HEK293 (cell line): Measurements from ENCODE around the gene SPOUT1.

Experiments used
- CTCF ChIA-PET: fragments of 350-600 bp; formaldehyde crosslinking; extraction: SDS; loops from one replicate; lab custom pipeline; 2021; ENCODE audit warnings: antibody characterized with exemption; lab: Yijun Ruan, JAX
- POLR2A ChIA-PET: fragments of 300-600 bp; formaldehyde crosslinking; extraction: SDS; loops from one replicate; lab custom pipeline; 2020; ENCODE audit warnings: antibody characterized with exemption, inconsistent platforms; lab: Yijun Ruan, JAX
- H3K27ac ChIP-seq: fragments of 200-500 bp; sonication (Bioruptor generic); 2 replicates; pipeline ENCODE4 v1.5.1; 2014; ENCODE audit warnings: low read depth, low read length, control low read depth, inconsistent platforms; ENCODE audit errors: extremely low read depth
- H3K36me3 ChIP-seq, 2 experiments: fragments of 200-500 bp in 1 of 2; sonication (Bioruptor generic) in 1 of 2; 1 replicate in 1 of 2; 2 replicates in 1 of 2; pipeline ENCODE4 v1.5.1; 2014 to 2017; ENCODE audit warnings: inconsistent platforms in 2 of 2, low read length in 2 of 2; ENCODE audit not compliant: control insufficient read depth in 2 of 2, insufficient read depth in 1 of 2
- H3K4me1 ChIP-seq: fragments of 200-500 bp; sonication (Bioruptor generic); 2 replicates; pipeline ENCODE4 v1.5.1; 2014; ENCODE audit warnings: mild to moderate bottlenecking, low read length, inconsistent platforms; ENCODE audit not compliant: control insufficient read depth, insufficient read depth
- H3K4me3 ChIP-seq: 2 replicates; pipeline ENCODE4 v1.5.1; 2011; ENCODE audit warnings: low read depth, mild to moderate bottlenecking, control low read depth, low read length, moderate library complexity
- H3K9me3 ChIP-seq: fragments of 200-500 bp; sonication (Bioruptor generic); 2 replicates; pipeline ENCODE4 v1.5.1; 2014; ENCODE audit warnings: low read depth, low read length, inconsistent platforms; ENCODE audit not compliant: control insufficient read depth, insufficient read depth
- FEZF1 ChIP-seq: fragments of 450-650 bp; formaldehyde crosslinking; IDR thresholded peaks from 2 replicates; pipeline ENCODE4 v1.5.1; 2016; ENCODE audit warnings: missing biosample characterization, missing genetic modification characterization
- ZFHX2 ChIP-seq: fragments of 450-650 bp; formaldehyde crosslinking; conservative IDR thresholded peaks from 2 replicates; pipeline ENCODE4 v1.5.1; 2016; ENCODE audit warnings: missing biosample characterization, missing genetic modification characterization
- ZFP41 ChIP-seq: fragments of 450-650 bp; formaldehyde crosslinking; IDR thresholded peaks from 2 replicates; pipeline ENCODE4 v1.5.1; 2016; ENCODE audit warnings: missing biosample characterization, missing genetic modification characterization, borderline replicate concordance
- ZNF121 ChIP-seq: fragments of 450-650 bp; formaldehyde crosslinking; IDR thresholded peaks from 2 replicates; pipeline ENCODE4 v1.5.1; 2016; ENCODE audit warnings: missing biosample characterization, missing genetic modification characterization
- ZNF184 ChIP-seq: fragments of 450-650 bp; IDR thresholded peaks from 2 replicates; pipeline ENCODE4 v1.5.1; 2018; ENCODE audit warnings: missing biosample characterization, mild to moderate bottlenecking, missing genetic modification characterization
- ZNF518A ChIP-seq: fragments of 450-650 bp; formaldehyde crosslinking; conservative IDR thresholded peaks from 2 replicates; pipeline ENCODE4 v1.5.1; 2016; ENCODE audit warnings: low read depth, missing biosample characterization, missing genetic modification characterization
- ZNF560 ChIP-seq: fragments of 450-650 bp; formaldehyde crosslinking; IDR thresholded peaks from 2 replicates; pipeline ENCODE4 v1.5.1; 2017; ENCODE audit warnings: missing biosample characterization, missing genetic modification characterization, borderline replicate concordance
- ZNF571 ChIP-seq: fragments of 450-650 bp; formaldehyde crosslinking; IDR thresholded peaks from 2 replicates; pipeline ENCODE4 v1.5.0; 2017; ENCODE audit warnings: missing biosample characterization, missing genetic modification characterization
- ZNF580 ChIP-seq: fragments of 450-650 bp; formaldehyde crosslinking; IDR thresholded peaks from 2 replicates; pipeline ENCODE4 v1.5.1; 2016; ENCODE audit warnings: missing biosample characterization, missing genetic modification characterization
- ZNF660 ChIP-seq: fragments of 450-650 bp; IDR thresholded peaks from 2 replicates; pipeline ENCODE4 v1.5.1; 2018; ENCODE audit warnings: missing biosample characterization, mild to moderate bottlenecking, missing genetic modification characterization
- ZNF792 ChIP-seq: fragments of 450-650 bp; formaldehyde crosslinking; IDR thresholded peaks from 2 replicates; pipeline ENCODE4 v1.5.1; 2016; ENCODE audit warnings: missing biosample characterization, missing genetic modification characterization
- ZNF837 ChIP-seq: fragments of 450-650 bp; formaldehyde crosslinking; IDR thresholded peaks from 2 replicates; pipeline ENCODE4 v1.5.1; 2016; ENCODE audit warnings: missing biosample characterization, missing genetic modification characterization
- ZSCAN18 ChIP-seq: fragments of 450-650 bp; formaldehyde crosslinking; IDR thresholded peaks from 2 replicates; pipeline ENCODE4 v1.5.1; 2016; ENCODE audit warnings: missing biosample characterization, missing genetic modification characterization

Gene SPOUT1

GRCh38 chr9:128786681-128787601, 42.7 kb downstream of the SPOUT1 start, which contains the start of gene TBC1D13 (continued):
- TF ChIP-seq ZFHX2 (peak; percentile 96), ZNF518A (peak; percentile 35; the same call in 1 of the 2 replicates), ZSCAN18 (tag by site-specific recombination) (peak; percentile 90), ZNF660 (tag by site-specific recombination) (peak; percentile 98)

- Histone ChIP-seq H3K4me3 (no peak overlapping the region), H3K9me3 (no peaks in the 10 kb centered on the region), H3K27ac (no peak overlapping the region), H3K4me1 (no peaks in the 10 kb centered on the region), H3K36me3 (peaks cover 4 to 15% of the 10 kb centered on the region in 2 experiments; a peak in 2 of 3 replicates)
- POLR2A ChIA-PET = interaction anchor here (0.6 kb wide), 1 partner anchor 82 kb away, joined by 3 read pairs; no protein-coding TSS in a partner anchor
- CTCF ChIA-PET = interaction anchor here (0.7 to 1.4 kb wide), 2 partner anchors 13 to 229 kb away, joined by 3 to 6 read pairs; partner anchors contain the start of gene ZER1
- TF ChIP-seq ZNF184 (tag by site-specific recombination) (peak; percentile 99), ZNF792 (tag by site-specific recombination) (no peak)
Observed at GRCh38 chr9:128785427-128785826, 44.2 kb downstream of the SPOUT1 start.

- POLR2A ChIA-PET = interaction anchor here (0.6 to 1.1 kb wide), 2 partner anchors 36 to 192 kb away, joined by 3 read pairs; partner anchors contain the start of gene ENDOG
- CTCF ChIA-PET = interaction anchor here (0.6 to 1.4 kb wide), 3 partner anchors 13 to 68 kb away, joined by 3 read pairs; no protein-coding TSS in a partner anchor
- Histone ChIP-seq H3K27ac (no peak overlapping the region), H3K36me3 (no peaks in the 10 kb centered on the region), H3K4me3 (no peak overlapping the region), H3K9me3 (no peaks in the 10 kb centered on the region), H3K4me1 (no peaks in the 10 kb centered on the region)
- no peak for TF ChIP-seq ZNF121 (tag by site-specific recombination)
- no peak for TF ChIP-seq FEZF1 (tag by site-specific recombination)
- TF ChIP-seq ZNF571 = no peak
- no peak for TF ChIP-seq ZFP41 (tag by site-specific recombination)
- no peak for TF ChIP-seq ZNF837
- no peak for TF ChIP-seq ZNF580 (tag by site-specific recombination)
- no peak for TF ChIP-seq ZNF560 (tag by site-specific recombination)
Observed at GRCh38 chr9:128782669-128783068, 46.9 kb downstream of the SPOUT1 start.
